ENCODE data around the gene RUNX2.

GRCh38 chr6:45643126-45643525 lies 315.0 kb downstream of the RUNX2 start:
- TF ChIP-seq GATA3 (IDR thresholded peaks at IDR 0.05; ENCODE audit: low read depth, low read length) (no peak), GATA2 (IDR thresholded peaks at IDR 0.05; ENCODE audit: low read depth, low read length) (no peak)

All from SH-SY5Y (cell line).